Ovary (tissue), 3 donors: ENCODE measurements around the gene SLC35A3.

Experiments
- POLR2A ChIP-seq: fragments of 450-650 bp; IDR thresholded peaks from one replicate; pipeline ENCODE4 v1.6.1; 2017; ENCODE audit warnings: antibody characterized with exemption, mild to moderate bottlenecking, moderate library complexity
- TF ChIP-seq, protein P1 (sequence below), 3 donors: fragments of 450-650 bp in 2 of 3; fragments of 200-600 bp in 1 of 3; IDR thresholded peaks; one replicate each; pipeline versions ENCODE4 v1.5.1 to v1.8.0; 2016 to 2022; ENCODE audit warnings: antibody characterized with exemption in 3 of 3, mild to moderate bottlenecking in 1 of 3
- donor health status: DM: no; HTN: no; CAD: no.

DNA sequence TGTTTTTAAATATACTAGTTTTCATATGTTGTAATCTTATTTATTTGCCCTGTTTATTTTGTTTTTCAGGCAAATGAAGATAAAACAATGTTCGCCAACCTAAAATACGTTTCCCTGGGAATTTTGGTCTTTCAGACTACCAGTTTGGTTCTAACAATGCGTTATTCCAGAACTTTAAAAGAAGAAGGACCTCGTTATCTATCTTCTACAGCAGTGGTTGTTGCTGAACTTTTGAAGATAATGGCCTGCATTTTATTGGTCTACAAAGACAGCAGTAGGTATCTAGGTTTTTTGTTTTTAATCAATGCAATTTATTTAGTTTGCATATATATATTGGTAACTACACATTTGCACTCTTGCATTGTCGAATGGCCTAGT, 23.7 kb downstream of the SLC35A3 start:
- TF ChIP-seq POLR2A = no peak
- TF ChIP-seq, protein P1, sequence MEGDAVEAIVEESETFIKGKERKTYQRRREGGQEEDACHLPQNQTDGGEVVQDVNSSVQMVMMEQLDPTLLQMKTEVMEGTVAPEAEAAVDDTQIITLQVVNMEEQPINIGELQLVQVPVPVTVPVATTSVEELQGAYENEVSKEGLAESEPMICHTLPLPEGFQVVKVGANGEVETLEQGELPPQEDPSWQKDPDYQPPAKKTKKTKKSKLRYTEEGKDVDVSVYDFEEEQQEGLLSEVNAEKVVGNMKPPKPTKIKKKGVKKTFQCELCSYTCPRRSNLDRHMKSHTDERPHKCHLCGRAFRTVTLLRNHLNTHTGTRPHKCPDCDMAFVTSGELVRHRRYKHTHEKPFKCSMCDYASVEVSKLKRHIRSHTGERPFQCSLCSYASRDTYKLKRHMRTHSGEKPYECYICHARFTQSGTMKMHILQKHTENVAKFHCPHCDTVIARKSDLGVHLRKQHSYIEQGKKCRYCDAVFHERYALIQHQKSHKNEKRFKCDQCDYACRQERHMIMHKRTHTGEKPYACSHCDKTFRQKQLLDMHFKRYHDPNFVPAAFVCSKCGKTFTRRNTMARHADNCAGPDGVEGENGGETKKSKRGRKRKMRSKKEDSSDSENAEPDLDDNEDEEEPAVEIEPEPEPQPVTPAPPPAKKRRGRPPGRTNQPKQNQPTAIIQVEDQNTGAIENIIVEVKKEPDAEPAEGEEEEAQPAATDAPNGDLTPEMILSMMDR (IDR thresholded peaks at IDR 0.05) = no peak
